GM19035 (cell line): ENCODE results near the gene PSMB7.

Source experiments
- ATAC-seq: cut with Tn5 transposase; IDR thresholded peaks from one replicate; pipeline ENCODE4 v1.9.1; 2021; ENCODE audit not compliant: unreplicated experiment

Gene PSMB7

DNA sequence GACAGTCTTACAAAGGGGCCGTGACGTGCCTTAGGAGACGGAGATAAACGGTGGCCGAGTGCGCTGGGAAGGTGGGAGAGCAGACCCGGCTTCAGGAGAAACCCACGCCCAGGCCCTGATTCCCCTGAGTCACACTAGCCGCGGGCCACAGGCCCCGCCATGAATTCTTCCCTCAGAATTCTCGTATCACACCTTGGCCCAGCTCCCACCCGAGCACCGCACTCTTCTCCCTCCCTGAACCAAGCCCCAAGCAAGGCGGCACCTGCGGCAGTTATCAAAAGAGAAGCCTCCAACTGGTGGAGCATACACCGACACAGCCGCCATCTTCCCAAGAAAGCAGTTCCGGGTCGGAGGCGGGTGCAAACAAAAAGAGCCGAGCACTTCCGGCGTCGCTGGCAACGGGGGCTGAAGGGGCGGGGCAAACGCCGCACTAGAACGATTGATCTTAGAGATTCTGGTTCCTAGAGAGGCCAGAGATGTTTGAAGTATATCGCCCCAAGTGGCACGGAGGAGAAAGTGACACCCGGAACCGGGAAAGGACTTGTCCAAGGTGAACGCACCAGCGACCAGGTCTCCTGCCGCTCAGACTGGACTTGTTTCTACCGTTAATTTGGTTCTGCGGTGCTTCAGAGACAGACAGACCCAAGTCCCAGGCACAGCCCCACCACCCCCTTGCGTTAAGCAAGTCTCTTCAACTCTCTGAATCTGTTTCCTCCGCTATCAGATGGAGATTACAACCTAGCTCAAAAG, at the start of gene PSMB7:
Gene PSMB7, minus strand, starts transcription at position 341 of the 750 bp plus-strand sequence. Its CDS starts 17 bp downstream, at position 324.
- ATAC-seq: peak; percentile 95

DNA sequence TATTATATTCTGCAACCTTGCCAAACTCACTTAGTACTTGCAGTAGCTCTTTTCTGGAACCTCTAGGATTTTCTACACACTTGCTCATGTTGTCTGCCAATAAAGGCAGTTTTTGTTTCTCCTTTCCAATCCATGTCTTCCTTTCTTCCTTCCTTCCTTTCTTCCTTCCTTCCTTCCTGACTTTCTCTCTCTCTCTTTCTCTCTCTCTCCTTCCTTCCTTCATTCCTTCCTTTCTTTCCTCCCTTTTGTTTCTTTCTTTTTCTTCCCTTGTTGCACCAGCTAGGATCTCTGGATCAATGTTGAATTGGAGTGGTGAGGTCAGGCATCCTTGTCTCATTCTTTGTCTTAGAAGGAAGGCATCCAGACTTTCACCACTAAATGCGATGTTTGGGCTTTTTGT, 47.5 kb upstream of the PSMB7 start:
- ATAC-seq: no peak

DNA sequence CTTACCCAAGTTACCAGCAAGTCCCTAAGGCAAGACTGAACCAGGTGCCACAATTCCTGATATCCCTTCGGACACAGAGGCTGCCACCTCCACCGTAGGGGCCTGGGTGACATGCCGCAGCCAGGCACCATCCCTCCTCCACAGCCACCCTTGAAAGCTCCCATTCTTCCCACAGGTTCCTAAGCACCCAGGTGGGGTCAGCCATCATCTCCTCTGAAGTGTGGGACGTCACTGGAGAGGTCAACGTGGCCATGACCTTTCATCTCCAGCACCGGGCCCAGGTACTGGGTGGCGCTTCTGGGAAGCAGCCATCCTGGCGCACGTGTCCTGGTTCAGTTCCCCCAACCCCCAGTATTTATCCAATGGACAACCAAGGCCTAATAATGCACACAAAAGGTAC, 43.2 kb upstream of the PSMB7 start:
- ATAC-seq: no peak

DNA sequence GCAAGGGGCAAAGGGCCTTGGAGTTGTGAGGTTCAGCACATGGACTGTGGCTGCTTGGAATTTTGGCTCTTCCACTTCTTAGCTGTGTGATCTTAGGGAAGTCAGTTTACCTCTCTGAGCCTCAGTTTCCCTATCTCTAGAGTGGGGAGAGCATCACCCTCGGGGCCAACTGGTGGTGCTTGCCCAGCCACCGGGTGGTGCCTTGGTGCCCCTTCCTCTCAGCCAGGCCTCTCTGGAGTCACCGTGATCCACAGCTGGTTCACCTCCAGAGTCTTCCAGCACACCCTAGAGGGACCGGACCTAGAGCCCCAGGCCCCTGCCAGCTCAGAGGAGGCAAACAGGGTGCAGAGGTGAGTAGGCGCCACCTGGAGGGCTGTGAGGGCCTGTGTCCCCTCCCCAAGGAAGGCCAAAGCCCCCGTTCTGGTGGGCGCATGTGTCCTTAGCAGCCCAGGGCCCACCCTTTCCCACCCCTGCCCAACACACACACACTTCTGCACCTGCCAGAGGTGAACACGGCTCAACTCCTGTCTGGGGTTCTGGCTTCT, 42.7 kb upstream of the PSMB7 start:
- no peak for ATAC-seq

DNA sequence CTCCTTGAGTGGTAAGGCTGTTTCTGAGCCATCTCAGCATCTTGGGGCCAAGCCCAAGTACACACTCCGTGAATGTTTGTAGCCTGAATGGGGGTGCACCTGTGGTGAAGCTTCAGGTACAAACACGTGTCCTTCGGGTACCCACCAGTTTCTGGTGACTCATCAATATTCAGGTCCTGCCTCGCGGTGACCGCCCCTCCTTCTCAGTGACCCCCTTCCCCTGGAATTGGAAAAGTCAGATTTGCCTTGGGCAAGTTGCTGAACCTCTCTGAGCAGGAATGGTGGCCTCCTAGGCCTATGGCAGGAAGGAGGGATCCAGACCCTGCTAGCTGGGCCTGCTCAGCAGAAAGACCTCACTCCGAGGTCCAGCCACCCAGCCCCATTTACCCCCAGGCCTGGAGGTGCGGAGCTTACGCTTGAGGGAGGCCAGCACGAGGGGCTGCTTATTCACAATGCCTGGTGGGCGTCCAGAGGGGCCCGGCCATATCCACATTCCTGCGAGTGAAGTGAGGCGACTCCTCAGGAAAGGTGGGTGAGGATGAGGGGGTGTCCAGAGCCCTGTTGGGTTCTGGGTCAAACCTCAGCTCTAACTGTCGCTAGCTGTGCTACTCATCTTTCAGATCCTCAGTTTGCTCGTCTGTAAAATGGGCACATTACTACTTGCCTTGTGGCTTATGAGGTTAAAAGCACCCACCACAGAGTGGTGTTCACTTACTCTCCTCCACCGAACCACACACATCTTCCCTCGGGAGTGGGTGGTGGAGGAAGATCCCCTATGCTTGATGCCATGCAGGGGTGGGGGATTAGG, 42.0 kb upstream of the PSMB7 start:
- ATAC-seq: no peak

DNA sequence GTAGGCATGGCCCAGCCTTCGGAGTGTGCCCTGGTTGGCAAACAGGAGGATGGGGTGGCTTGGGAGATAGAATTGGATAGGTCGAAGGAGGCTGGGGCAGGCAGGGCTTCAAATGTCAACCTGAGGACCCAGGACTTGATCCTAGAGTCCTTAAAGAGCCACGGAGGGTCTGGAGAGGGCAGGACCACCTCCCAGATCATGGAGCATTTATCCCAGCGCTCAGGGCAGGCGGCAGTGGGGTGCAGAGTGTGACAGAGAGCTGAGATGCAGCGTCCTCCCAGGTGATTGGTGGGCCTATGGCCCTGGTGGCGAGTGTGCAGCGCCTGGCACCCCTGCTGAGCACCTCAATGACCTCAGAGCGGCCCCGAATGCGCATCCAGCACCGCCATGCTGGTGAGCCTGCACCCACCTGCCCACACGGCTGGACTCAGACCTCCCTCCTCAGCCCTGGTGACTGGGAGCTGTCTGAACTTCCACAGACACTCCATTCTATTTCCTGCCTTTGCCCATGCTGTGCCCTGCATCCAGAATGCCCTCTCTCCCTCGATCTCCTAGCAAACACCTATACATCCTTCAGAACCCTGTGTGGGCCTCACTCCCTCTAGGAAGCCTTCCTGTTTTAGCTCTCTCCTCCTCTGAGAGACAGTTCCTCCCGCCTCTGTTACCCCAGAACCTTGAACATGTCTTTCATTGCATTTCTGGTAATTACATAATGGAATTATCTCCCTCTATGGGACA, 41.3 kb upstream of the PSMB7 start:
- no peak for ATAC-seq

DNA sequence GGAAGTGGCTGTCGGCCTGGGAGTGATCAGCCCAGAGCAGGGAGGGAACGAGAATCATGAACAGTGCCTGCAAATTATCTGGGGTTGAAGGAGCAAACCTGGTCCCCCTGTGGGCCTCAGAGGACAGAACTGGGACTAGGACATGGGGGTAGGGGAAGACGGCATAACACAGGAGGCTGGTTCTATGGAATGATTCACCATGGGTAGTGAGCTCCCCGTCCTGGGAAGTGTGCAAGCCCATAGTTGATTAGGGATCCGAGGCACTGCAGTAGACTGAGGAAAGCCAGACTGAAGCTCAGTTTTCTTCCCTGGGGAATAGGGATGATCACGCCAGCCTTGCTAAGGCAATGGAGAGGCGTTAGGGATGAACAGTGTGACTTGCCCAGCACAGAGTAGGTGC, 40.6 kb upstream of the PSMB7 start:
- no peak for ATAC-seq

DNA sequence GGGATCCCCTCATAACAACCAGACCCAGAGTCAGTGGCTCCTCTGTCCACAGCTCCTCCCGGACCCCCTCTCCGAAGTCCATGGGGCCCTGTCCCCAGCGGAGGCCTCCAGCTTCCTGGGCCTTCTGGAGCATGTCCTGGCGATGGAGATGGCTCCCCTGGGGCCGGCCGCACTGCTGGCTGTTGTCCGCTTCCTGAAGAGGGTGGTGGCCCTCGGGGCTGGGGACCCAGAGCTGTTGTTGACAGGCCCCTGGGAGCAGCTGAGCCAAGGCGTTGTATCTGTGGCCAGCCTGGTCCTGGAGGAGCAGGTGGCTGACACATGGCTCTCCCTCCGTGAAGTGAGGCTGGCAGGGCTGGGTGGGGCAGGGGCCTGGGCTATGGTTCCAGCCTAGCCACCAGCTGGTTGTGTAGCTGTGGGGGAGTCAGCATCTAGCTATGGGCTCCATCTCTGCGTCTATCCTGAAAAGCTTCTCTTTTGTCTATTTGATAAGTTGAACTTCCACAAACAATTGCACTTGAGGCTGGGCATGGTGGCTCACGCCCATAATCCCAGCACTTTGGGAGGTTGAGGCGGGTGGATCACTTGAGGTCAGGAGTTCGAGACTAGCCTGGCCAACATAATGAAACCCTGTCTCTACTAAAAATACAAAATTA, 39.7 kb upstream of the PSMB7 start:
- no peak for ATAC-seq

DNA sequence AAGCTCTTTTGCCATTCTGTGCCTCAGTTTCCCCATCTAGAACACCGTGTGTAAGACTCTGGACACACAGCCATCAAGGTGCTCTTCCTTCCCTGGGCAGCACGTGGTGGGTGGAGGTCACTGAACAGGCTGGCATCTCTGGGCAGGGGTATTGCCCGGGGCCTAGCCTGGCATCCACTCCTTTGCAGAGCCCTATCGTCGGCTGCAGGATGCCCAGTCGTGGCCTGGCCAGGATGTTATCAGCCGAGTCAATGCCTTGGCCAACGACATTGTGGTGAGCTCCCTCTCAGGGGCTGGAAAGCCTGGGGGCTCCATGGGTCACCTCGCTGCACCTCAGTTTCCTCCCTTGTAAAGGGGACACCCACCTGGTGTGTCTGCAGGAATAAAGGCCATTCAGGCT, 39.1 kb upstream of the PSMB7 start:
- ATAC-seq: no peak

DNA sequence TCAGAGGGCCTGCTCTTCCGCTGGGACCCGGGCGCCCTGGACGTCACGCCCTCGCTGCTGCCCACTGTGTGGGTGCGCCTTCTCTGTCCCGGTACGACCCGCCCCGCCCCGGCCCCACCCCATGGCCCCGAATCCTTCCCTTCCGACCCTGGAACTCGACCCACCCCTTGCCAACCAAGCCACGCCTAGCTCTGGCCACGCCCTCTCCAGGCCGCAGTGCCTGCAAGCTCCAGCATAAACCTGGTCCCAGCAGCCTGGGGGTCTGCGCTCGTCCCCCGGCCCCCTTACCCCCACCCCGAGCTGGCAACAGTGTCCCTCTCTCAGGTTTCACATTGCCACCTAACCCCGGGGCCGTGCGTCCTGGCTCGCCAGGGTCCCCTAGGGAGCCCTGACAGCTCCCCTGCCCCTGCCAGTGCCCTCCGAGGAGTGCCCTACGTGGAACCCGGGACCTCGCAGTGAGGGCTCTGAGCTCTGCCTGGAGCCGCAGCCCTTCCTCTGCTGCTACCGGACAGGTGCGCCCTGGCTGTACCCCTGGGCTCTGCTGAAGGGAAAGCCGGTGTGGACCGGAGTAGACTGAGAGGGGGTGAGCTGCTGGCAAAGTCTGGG, 38.4 kb upstream of the PSMB7 start:
- no peak for ATAC-seq

DNA sequence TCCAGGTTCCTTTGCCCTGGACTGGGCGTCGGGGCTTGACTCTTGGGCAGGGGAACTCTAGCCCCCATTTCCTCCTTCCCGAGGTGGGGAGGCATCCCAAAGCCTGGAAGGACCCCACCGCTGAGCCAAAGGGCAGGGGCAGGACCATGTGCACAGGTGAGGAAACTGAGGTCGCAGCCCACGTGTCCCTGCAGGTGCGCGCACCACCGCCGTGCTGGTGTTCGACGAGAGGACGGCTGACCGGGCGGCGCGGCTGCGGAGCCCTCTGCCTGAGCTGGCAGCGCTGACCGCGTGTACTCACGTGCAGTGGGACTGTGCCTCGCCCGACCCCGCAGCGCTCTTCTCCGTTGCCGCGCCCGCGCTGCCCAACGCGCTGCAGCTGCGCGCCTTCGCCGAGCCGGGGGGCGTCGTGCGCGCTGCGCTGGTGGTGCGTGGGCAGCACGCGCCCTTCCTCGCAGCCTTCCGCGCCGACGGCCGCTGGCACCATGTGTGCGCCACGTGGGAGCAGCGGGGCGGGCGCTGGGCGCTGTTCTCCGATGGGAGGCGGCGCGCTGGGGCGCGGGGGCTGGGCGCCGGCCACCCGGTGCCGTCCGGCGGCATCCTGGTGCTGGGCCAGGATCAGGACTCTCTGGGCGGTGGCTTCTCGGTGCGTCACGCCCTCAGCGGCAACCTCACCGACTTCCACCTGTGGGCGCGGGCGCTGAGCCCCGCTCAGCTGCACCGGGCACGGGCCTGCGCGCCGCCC, 37.8 kb upstream of the PSMB7 start:
- no peak for ATAC-seq

DNA sequence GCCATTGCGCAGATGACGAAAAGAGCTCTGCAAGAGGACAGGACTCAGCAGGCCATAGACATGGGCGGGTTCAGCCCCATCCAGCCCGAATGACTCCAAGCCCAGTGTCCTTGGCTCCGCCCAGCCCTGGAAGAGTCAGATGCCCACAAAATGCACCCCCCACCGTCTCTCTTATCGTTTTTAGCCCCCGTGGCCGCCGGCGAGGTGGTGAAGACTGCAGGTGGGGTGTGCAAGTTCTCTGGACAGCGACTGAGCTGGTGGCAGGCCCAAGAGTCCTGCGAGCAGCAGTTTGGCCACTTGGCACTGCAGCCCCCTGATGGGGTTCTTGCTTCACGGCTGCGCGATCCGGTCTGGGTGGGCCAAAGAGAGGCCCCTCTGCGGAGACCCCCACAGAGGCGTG, 37.1 kb upstream of the PSMB7 start:
- no peak for ATAC-seq

DNA sequence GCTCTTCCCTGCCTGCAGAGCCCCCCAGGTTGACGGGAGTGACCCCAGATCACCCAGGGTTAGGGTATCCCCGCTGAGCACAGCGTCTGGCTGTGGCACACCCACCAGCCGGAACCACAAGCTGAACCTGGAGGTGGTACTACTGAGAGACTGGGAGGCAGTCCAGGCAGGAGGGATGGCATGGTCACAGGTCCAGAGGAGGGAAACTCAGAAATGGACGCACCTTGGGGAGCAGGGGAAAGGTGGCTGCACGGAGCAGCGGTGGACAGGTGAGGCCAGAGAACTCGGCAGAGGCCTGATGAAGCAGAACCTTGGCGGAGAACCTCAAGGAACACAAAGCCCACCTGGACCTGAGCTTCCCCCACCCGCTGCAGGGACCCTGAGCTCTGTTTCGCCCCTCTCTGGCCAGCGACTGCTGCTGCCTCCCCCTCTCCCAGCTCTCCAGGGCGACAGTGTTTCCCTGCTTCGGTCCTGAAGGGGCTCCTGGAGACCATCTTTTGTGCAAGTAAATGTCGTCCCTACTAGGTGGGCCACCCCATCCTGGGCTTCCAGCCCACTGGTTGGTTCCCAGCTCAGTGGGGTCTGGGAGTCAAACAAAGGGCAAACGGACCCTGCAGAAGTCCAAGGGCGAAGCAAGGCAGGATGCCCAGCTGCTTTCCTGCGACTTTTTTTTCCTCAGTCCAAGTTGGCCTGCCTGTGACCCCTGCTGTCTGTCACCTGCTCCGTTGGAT, 35.9 kb upstream of the PSMB7 start:
- no peak for ATAC-seq

DNA sequence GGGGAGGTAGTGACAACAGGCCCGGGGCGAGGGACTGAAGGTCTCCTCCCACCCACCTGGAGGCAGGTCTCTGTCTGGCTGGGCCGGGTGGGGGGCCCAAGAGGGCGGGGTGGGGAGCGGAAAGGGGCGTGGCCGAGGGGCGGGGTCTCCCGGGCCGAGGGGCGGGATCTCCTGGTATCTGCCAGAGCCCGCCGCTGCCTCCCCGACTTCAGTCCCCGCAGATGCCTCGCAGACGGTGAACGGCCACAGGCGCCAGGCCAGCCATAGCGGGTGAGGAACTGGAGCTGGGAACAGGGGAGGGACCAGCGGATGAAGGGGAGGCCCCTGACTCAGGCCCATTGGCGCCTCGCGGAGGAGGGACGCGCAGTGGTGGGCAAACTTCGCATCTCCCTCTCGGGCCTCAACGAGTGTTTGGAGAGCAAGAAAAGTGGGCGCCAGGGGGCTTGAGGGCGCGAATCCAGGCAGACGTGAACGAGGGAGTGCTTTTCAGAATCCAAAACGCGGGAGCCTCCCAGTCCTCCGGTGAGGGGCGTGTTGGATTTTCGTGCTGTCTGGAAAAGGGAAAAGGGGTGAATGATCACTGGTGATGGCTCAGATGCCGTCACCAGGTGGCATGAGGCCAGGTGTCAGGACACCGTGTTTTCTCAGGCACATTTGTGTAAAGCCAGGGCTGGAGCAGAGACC, 35.1 kb upstream of the PSMB7 start, which contains the start of gene ADGRD2:
Gene ADGRD2, plus strand, starts transcription at position 211 of the 684 bp plus-strand sequence. CDS start 1,216 bp downstream, outside the sequence.
- ATAC-seq: no peak

DNA sequence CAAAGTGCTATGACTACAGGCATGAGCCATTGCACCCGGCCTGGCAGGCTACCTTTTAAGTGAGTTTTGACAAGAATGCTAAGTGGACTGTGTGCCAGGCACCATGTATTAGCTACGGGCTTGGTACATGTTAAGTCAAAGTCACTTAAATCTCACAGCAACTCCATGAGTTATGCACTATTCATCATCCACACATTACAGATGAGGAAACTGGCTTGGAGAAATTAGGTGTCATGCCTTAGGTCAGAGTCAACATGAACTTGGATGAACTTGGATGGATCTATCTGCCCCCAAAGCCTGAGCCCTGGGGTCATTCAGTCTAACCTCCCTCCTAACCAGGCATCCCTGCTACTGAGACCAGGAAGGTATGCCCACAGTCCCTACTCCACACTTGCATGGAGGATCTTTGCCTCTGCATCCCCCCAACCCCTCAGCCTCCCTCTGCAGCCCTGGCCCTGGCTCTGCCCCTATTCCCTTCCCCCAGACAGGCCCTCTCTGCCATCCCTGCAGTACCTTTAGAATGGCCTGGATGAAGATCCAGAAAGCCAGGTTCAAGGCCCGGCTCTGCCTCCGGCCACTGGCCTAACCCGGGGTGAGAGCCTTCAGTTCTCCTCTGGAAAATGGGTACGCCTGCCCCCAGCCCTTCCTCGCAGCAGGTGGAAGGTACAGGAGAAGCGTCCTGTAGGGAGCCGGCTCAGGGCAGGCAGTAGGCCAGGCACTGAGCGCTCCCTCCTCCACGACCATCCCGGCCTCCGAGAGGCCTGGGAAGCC, 34.3 kb upstream of the PSMB7 start:
- no peak for ATAC-seq

DNA sequence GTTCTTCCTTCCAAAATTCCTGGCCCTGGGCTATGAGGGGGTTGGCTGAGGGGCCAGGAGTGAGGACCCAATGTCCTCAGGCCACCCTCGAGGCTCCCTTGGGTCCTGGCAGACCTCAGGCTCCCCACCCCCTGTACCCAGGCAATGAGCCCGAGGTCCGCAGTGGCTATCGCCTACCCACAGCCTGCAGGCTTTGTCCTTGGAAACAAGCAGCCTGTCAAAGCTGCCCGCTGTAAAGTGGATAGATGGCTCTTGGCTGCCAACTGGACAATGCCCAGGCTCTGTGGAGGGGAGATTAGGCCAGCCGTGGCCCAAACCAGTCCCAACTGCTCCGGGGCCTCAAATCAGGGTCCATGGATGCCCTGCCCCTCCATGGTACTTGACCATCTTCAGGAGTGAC, 32.8 kb upstream of the PSMB7 start:
- no peak for ATAC-seq

DNA sequence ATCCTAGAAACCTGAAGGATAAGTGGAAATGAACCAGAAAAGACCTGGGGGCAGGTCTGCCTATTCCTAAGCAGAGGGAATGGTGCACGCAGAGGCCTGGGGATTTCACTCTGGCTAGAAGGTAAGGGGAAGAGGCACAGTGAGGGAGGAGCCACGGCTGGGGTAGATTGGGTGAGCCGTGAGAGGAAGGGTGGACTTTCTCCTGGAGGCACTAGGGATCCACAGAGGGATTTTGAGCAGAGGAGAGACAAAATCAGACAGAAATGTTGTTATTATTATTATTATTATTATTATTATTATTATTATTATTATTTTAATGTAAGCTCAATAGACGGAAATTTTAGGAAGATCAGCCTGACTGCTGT, 32.0 kb upstream of the PSMB7 start:
- no peak for ATAC-seq

DNA sequence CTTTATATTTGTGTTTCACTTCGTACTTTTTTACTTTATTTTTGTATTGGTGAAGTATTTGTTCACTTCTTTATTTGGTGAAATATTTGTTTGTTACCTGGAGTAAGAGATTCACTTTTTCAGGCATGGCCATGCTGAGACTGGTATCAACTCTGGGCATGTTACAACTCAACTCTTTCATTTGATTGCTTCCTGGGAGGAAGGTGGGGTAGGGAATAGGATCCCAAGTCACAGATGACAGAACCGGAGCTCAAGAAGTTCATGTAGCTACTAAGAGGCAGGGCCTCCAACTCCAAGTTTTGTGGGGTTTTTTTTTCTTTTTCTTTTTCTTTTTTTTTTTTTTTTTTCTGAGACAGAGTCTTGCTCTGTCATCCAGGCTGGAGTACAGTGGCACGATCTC, 28.9 kb upstream of the PSMB7 start:
- no peak for ATAC-seq
